GM12875 (cell line): ENCODE results near the gene ZNF224.
A peak's percentile ranks its signal among the peaks of the same experiment; 100 is the strongest.

Experiments used
- H3K4me3 ChIP-seq: one replicate; pipeline ENCODE4 v1.5.1; 2011; ENCODE audit warnings: low read depth, low read length, control low read depth
- CTCF ChIP-seq: IDR thresholded peaks from 2 replicates; pipeline ENCODE4 v1.5.1; 2011; ENCODE audit warnings: low read depth, mild to moderate bottlenecking, control low read depth, inconsistent platforms, low read length, moderate library complexity, borderline replicate concordance; ENCODE audit not compliant: insufficient read depth

The ZNF224 gene

GRCh38 chr19:44141191-44142058 is 47.3 kb downstream of the ZNF224 start, which contains the start of gene ZNF234:
TSS of gene ZNF234 (plus strand) at chr19:44141554. CDS start at chr19:44144633, 3,079 bp downstream.
- peak within 1 kb of the TSS; percentile 87 for H3K4me3 ChIP-seq
- no peak for TF ChIP-seq CTCF

- peak overlapping the region; percentile 87 for H3K4me3 ChIP-seq
- no peak for TF ChIP-seq CTCF
Observed at GRCh38 chr19:44142059-44142433, 47.9 kb downstream of the ZNF224 start.

GRCh38 chr19:44149776-44150175 is 55.6 kb downstream of the ZNF224 start:
- TF ChIP-seq CTCF: no peak
- H3K4me3 ChIP-seq: no peak overlapping the region

- no peak overlapping the region for H3K4me3 ChIP-seq
- TF ChIP-seq CTCF: no peak
Observed at GRCh38 chr19:44151491-44151890, 57.3 kb downstream of the ZNF224 start.

- no peak for TF ChIP-seq CTCF
- no peak overlapping the region for H3K4me3 ChIP-seq
Observed at GRCh38 chr19:44156475-44156874, 62.3 kb downstream of the ZNF224 start.
